ENCODE results near the gene TFF1.

The TFF1 gene

DNA sequence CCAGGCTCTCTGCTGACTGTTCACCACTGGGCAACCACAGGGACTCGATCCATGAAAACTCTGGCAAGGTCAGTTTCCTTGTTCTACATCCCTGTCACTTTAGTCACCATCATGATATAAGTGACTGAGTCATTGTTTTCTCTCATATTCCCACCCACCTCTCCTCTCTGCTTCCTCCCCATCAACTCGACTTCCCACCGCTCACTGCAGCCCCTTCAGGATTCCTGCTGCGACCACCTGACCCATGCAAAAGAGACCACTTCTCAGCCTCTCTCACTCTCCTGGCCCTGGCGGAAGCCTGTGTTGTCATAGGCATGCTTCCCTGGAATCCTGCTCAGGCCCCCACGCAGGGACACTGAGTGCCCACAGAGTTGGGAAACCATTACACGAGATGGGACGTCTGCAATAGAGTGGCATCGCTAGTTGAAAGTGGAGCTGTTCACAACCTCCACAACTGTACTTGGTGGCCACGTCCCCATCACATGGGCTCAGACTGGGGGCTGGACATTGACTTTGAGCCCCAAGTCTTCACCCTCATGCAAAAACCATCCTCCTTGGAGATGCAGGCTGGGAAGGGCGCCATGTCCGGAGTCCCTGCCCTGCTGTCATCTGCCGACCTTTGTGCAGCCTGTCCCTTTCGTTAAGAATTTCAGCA, 13.8 kb downstream of the TFF1 start:
- in situ Hi-C loops (cut with MboI; ENCODE audit: low sequenced_read_pairs, unreplicated experiment), result no loop called here
- DNase-seq (ENCODE audit: low spot score), result no peak
- TF ChIP-seq, protein P1, sequence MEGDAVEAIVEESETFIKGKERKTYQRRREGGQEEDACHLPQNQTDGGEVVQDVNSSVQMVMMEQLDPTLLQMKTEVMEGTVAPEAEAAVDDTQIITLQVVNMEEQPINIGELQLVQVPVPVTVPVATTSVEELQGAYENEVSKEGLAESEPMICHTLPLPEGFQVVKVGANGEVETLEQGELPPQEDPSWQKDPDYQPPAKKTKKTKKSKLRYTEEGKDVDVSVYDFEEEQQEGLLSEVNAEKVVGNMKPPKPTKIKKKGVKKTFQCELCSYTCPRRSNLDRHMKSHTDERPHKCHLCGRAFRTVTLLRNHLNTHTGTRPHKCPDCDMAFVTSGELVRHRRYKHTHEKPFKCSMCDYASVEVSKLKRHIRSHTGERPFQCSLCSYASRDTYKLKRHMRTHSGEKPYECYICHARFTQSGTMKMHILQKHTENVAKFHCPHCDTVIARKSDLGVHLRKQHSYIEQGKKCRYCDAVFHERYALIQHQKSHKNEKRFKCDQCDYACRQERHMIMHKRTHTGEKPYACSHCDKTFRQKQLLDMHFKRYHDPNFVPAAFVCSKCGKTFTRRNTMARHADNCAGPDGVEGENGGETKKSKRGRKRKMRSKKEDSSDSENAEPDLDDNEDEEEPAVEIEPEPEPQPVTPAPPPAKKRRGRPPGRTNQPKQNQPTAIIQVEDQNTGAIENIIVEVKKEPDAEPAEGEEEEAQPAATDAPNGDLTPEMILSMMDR (IDR thresholded peaks at IDR 0.05; ENCODE audit: borderline replicate concordance, control extremely low read depth, extremely low read depth, insufficient read depth, missing control alignments), result no peak

DNA sequence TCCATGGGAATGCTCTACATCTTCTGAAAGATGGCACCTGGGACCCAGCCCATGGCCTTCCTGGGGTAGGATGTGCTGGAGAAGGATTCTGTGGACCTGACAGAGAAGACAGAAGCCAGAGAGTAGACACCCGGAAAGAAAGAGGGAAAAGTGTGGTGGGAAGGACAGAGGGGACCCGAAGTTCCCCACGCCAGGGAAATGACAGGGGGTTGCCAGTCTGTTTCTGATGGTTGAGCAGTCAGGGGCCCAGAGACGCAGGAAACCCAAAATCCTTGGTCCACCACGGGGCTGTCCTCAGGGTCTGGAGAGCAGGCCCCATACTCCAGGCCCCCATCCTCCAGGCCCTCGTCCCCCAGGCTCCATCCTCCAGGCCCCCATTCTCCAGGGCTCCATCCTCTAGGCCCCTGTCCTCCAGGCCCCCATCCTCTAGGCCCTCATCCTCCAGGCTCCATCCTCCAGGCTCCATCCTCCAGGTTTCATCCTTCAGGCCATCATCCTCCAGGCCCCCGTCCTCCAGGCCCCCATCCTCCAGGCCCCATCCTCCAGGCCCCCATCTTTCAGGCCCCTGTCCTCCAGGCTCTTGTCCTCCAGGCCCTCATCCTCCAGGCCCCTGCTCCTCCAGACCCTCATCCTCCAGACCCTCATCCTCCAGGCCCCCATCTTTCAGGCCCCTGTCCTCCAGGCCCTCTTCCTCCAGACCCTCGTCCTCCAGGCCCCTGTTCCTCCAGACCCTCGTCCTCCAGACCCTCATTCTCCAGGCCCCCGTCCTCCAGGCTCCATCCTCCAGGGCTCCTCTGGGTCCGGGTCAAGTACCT, 14.5 kb downstream of the TFF1 start:
- no peak for DNase-seq (ENCODE audit: low spot score)
- TF ChIP-seq, protein P1 (IDR thresholded peaks at IDR 0.05; ENCODE audit: borderline replicate concordance, control extremely low read depth, extremely low read depth, insufficient read depth, missing control alignments), result no peak
- in situ Hi-C loops (cut with MboI; ENCODE audit: low sequenced_read_pairs, unreplicated experiment), result no loop called here

- TF ChIP-seq, protein P1 (IDR thresholded peaks at IDR 0.05; ENCODE audit: borderline replicate concordance, control extremely low read depth, extremely low read depth, insufficient read depth, missing control alignments), result no peak
- in situ Hi-C loops (cut with MboI; ENCODE audit: low sequenced_read_pairs, unreplicated experiment), result no loop called here
- DNase-seq (ENCODE audit: low spot score), result no peak
Measured at GRCh38 chr21:42350927-42351426, 15.4 kb downstream of the TFF1 start, which contains the start of gene TFF2. Gene TFF2, minus strand, starts transcription at chr21:42350994. Its CDS starts 37 bp downstream, at chr21:42350957.

DNA sequence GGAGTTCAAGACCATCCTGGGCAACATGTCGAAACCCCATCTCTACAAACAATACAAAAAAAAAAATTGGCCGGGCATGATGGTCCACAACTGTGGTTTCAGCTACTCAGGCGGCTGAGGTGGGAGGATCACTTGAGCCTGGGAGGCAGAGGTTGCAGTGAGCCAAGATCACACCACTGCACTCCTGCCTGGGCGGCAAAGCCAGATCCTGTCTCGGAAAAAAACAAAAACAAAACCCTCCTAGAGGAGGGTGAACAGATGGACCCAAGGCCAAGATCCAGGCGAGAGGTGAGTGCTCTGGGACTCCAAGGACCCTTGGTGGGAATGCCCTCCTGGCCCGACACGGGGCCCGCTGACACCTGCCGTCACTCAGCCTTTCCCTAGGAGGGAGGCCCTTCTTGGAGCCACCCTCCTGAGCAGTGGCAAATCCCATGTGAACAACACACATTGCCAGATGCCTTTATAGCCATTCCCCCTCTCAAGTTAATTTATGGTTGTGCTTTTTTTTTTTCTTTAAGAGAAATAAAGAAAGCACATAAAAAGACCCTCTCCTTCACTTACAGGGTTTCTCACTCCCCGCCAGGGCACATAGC, 15.9 kb downstream of the TFF1 start:
- TF ChIP-seq, protein P1 (IDR thresholded peaks at IDR 0.05; ENCODE audit: borderline replicate concordance, control extremely low read depth, extremely low read depth, insufficient read depth, missing control alignments), result no peak
- DNase-seq (ENCODE audit: low spot score), result no peak
- in situ Hi-C loops (cut with MboI; ENCODE audit: low sequenced_read_pairs, unreplicated experiment), result no loop called here

- TF ChIP-seq, protein P1 (IDR thresholded peaks at IDR 0.05; ENCODE audit: borderline replicate concordance, control extremely low read depth, extremely low read depth, insufficient read depth, missing control alignments), result no peak
- no peak for DNase-seq (ENCODE audit: low spot score)
- in situ Hi-C loops (cut with MboI; ENCODE audit: low sequenced_read_pairs, unreplicated experiment), result no loop called here
Measured at GRCh38 chr21:42349420-42350317, 16.7 kb downstream of the TFF1 start.

GRCh38 chr21:42348762-42349161, 17.6 kb downstream of the TFF1 start:
- TF ChIP-seq, protein P1 (IDR thresholded peaks at IDR 0.05; ENCODE audit: borderline replicate concordance, control extremely low read depth, extremely low read depth, insufficient read depth, missing control alignments), result no peak
- DNase-seq (ENCODE audit: low spot score), result no peak
- in situ Hi-C loops (cut with MboI; ENCODE audit: low sequenced_read_pairs, unreplicated experiment), result no loop called here
